SU-DHL-6 (cell line): ENCODE results near the gene SLCO3A1.

Source experiments
- EZH2phosphoT487 ChIP-seq: fragments of 200-600 bp; sonication (generic), shearing (Covaris generic); conservative IDR thresholded peaks from 2 replicates; pipeline ENCODE4 v1.6.1; 2018; ENCODE audit warnings: mild to moderate bottlenecking, antibody characterized with exemption, low read length, moderate library complexity, mixed read lengths
- TF ChIP-seq, protein P1 (sequence below): fragments of 200-600 bp; sonication (generic); IDR thresholded peaks from one replicate; pipeline ENCODE4 v1.5.1; 2017; ENCODE audit warnings: antibody characterized with exemption, mild to moderate bottlenecking, low read length, moderate library complexity; ENCODE audit not compliant: insufficient read depth, poor library complexity, severe bottlenecking

GRCh38 chr15:92061511-92062195, 208.1 kb downstream of the SLCO3A1 start:
- TF ChIP-seq, protein P1, sequence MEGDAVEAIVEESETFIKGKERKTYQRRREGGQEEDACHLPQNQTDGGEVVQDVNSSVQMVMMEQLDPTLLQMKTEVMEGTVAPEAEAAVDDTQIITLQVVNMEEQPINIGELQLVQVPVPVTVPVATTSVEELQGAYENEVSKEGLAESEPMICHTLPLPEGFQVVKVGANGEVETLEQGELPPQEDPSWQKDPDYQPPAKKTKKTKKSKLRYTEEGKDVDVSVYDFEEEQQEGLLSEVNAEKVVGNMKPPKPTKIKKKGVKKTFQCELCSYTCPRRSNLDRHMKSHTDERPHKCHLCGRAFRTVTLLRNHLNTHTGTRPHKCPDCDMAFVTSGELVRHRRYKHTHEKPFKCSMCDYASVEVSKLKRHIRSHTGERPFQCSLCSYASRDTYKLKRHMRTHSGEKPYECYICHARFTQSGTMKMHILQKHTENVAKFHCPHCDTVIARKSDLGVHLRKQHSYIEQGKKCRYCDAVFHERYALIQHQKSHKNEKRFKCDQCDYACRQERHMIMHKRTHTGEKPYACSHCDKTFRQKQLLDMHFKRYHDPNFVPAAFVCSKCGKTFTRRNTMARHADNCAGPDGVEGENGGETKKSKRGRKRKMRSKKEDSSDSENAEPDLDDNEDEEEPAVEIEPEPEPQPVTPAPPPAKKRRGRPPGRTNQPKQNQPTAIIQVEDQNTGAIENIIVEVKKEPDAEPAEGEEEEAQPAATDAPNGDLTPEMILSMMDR = no peak
- no peak for TF ChIP-seq EZH2phosphoT487
